Calu3 (cell line): ENCODE measurements around the gene AIG1. TPM values are rescaled to one million over a fixed set of nuclear protein-coding genes. Genes with fewer than 3 reads are reported as not detected.
"Not testable (repeated sequence)": the region's sequence is repeated elsewhere in the genome, so short reads cannot be mapped to it uniquely, and the experiment has no call there.

ENCODE experiments used
- Bru-seq: library from RNA; stranded (reverse); fragments of 400-500 nt; gene quantifications from one replicate; lab custom pipeline; 2021; lab: Mats Ljungman, UMichigan
- BruChase-seq, 2 experiments: library from RNA; stranded (reverse); fragments of 400-500 nt; gene quantifications; one replicate each; lab custom pipeline; 2021; lab: Mats Ljungman, UMichigan
- BruUV-seq: library from RNA; stranded (reverse); fragments of 400-500 nt; replicated peaks from 2 replicates; lab custom pipeline; 2021; lab: Mats Ljungman, UMichigan
- CTCF ChIA-PET: fragments of 300-600 bp; sonication (Branson Sonifier 250); formaldehyde crosslinking; loops from one replicate; lab custom pipeline; 2022; ENCODE audit warnings: antibody characterized with exemption; lab: Charles Lee
- DNase-seq: peaks from one replicate; pipeline ENCODE4 v3.0.0; 2022
- H3K27ac Mint-ChIP-seq: one replicate; pipeline ENCODE4 v1.8.0; 2022; ENCODE audit warnings: mixed read lengths; ENCODE audit not compliant: unreplicated experiment
- H3K27me3 Mint-ChIP-seq: one replicate; pipeline ENCODE4 v1.8.0; 2022; ENCODE audit warnings: mixed read lengths; ENCODE audit not compliant: unreplicated experiment
- H3K36me3 Mint-ChIP-seq: one replicate; pipeline ENCODE4 v1.8.0; 2022; ENCODE audit warnings: mild to moderate bottlenecking, moderate library complexity, mixed read lengths; ENCODE audit not compliant: insufficient read depth, unreplicated experiment
- H3K4me1 Mint-ChIP-seq: one replicate; pipeline ENCODE4 v1.8.0; 2022; ENCODE audit warnings: mild to moderate bottlenecking, low read depth, mixed read lengths; ENCODE audit not compliant: unreplicated experiment
- H3K4me3 Mint-ChIP-seq: one replicate; pipeline ENCODE4 v1.8.0; 2022; ENCODE audit warnings: mild to moderate bottlenecking, low read depth, moderate library complexity, mixed read lengths; ENCODE audit not compliant: unreplicated experiment
- H3K9me3 Mint-ChIP-seq: one replicate; pipeline ENCODE4 v1.8.0; 2022; ENCODE audit warnings: low read depth, mixed read lengths; ENCODE audit not compliant: unreplicated experiment
- CTCF ChIP-seq: fragments of 200-600 bp; IDR thresholded peaks from one replicate; pipeline ENCODE4 v1.8.0; 2022; ENCODE audit warnings: antibody characterized with exemption; ENCODE audit not compliant: unreplicated experiment
- intact Hi-C: fragments of 100-400 bp; cut with micrococcal nuclease; formaldehyde crosslinking; loops from one replicate; pipeline ENCODE4 v1.10.0; 2022; ENCODE audit not compliant: unreplicated experiment
- long read RNA-seq: library from polyadenylated mRNA; stranded (forward); transcript quantifications from one replicate; pipeline ENCODE4 v2.0.0, GENCODE V29; 2022
- total RNA-seq: library from RNA; stranded (reverse); gene quantifications from 2 replicates; pipeline ENCODE4 v1.2.3, GENCODE V29; 2022

The AIG1 gene, protein sequence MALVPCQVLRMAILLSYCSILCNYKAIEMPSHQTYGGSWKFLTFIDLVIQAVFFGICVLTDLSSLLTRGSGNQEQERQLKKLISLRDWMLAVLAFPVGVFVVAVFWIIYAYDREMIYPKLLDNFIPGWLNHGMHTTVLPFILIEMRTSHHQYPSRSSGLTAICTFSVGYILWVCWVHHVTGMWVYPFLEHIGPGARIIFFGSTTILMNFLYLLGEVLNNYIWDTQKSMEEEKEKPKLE
- 46.3 and 57.2 TPM in 2 replicates for total RNA-seq
- Bru-seq, nascent RNA, result percentile 73 among the genes with signal in this experiment
- percentile 58 among the genes with signal in this experiment for BruChase-seq, experiment 1, labeled RNA remaining after a 6-hour chase
- percentile 58 among the genes with signal in this experiment for BruChase-seq, experiment 2, labeled RNA remaining after a 2-hour chase
- long read RNA-seq, transcript AIG1-202 (6 exons, 1,395 nt), result major isoform, 48 of 103 reads
- long read RNA-seq, transcript AIG1-208 (4 exons, 3,393 nt), result minor isoform, 7 of 103 reads
- long read RNA-seq, partial matches to known transcripts, result 14 of 103 reads
- long read RNA-seq, other reads (novel, unspliced or antisense), result 32 of 103 reads

GRCh38 chr6:143060806-143061596 lies at the start of gene AIG1:
Gene AIG1, plus strand, starts transcription at chr6:143060889. Its CDS starts 37 bp downstream, at chr6:143060926.
- Mint-ChIP-seq H3K27me3 (no peaks in the 10 kb centered on the region), H3K36me3 (peaks cover 24% of the 10 kb centered on the region), H3K4me3 (peak within 1 kb of the TSS; percentile 94), H3K27ac (peak within 1 kb of the TSS; percentile 98), H3K9me3 (peaks cover 4% of the 10 kb centered on the region), H3K4me1 (peaks cover 33% of the 10 kb centered on the region)
- no peak for TF ChIP-seq CTCF
- intact Hi-C loops, result no loop called here
- DNase-seq, result peak; percentile 74
- CTCF ChIA-PET, result interaction anchor here (0.7 to 1.3 kb wide), 2 partner anchors 586 to 1573 kb away, joined by 3 read pairs; no protein-coding TSS in a partner anchor
- BruUV-seq, result no TSS peak

DNA sequence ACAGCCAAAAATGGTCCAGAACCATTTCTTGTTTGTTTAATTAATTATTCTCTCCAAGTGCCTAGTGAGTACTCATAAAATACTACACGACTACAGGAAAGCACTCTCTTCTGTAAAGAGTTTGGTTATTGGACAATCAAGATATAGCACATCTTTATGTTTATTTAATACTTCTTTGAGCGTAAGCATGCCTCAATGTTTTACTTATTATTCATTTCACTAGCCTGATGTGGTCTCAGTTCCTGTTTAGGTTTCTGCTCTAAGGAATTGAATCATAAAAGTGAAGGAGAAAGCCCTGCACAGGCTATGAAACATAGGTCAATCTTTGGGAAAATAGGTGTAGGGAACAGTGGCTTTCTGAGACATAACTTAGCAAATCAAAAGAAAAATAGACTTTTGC lies 45.9 kb upstream of the AIG1 start:
- BruUV-seq, result no TSS peak
- no peaks in the 10 kb centered on the region for H3K9me3 Mint-ChIP-seq
- no peak for DNase-seq
- H3K27me3 Mint-ChIP-seq, result no peaks in the 10 kb centered on the region
- no peaks in the 10 kb centered on the region for H3K36me3 Mint-ChIP-seq
- no peak overlapping the region for H3K4me3 Mint-ChIP-seq
- no peak for TF ChIP-seq CTCF
- no peak overlapping the region for H3K27ac Mint-ChIP-seq
- no peaks in the 10 kb centered on the region for H3K4me1 Mint-ChIP-seq
- CTCF ChIA-PET, result no interaction called here
- intact Hi-C loops, result no loop called here

- H3K9me3 Mint-ChIP-seq, result no peaks in the 10 kb centered on the region
- no peaks in the 10 kb centered on the region for H3K4me1 Mint-ChIP-seq
- no peak overlapping the region for H3K27ac Mint-ChIP-seq
- CTCF ChIA-PET, result no interaction called here
- DNase-seq, result no peak
- BruUV-seq, result no TSS peak
- no peaks in the 10 kb centered on the region for H3K27me3 Mint-ChIP-seq
- TF ChIP-seq CTCF, result no peak
- intact Hi-C loops, result no loop called here
- H3K36me3 Mint-ChIP-seq, result no peaks in the 10 kb centered on the region
- H3K4me3 Mint-ChIP-seq, result no peak overlapping the region
These were observed 45.4 kb upstream of the AIG1 start for GRCh38 chr6:143015300-143015706.

- no peak for TF ChIP-seq CTCF
- CTCF ChIA-PET, result no interaction called here
- H3K36me3 Mint-ChIP-seq, result no peaks in the 10 kb centered on the region
- H3K4me1 Mint-ChIP-seq, result no peaks in the 10 kb centered on the region
- intact Hi-C loops, result no loop called here
- H3K4me3 Mint-ChIP-seq, result no peak overlapping the region
- no peaks in the 10 kb centered on the region for H3K27me3 Mint-ChIP-seq
- no peaks in the 10 kb centered on the region for H3K9me3 Mint-ChIP-seq
- no peak overlapping the region for H3K27ac Mint-ChIP-seq
- DNase-seq, result no peak
- no TSS peak for BruUV-seq
These were observed 41.7 kb upstream of the AIG1 start for GRCh38 chr6:143018955-143019354.

- H3K27ac Mint-ChIP-seq, intact Hi-C loops, H3K4me1 Mint-ChIP-seq, H3K9me3 Mint-ChIP-seq, H3K27me3 Mint-ChIP-seq, H3K4me3 Mint-ChIP-seq, BruUV-seq, CTCF ChIA-PET, H3K36me3 Mint-ChIP-seq, DNase-seq: not testable (repeated sequence)
These were observed 39.8 kb upstream of the AIG1 start for GRCh38 chr6:143020862-143021261.
